ENCODE results near the gene ASTN2. TPM values are rescaled to one million over a fixed set of nuclear protein-coding genes. Genes with fewer than 3 reads are reported as not detected.

Gene ASTN2
- total and polyA plus RNA-seq, 12 donors, result 1.9 to 11.1 (median 4.0) TPM

- H3K9me3 ChIP-seq, result no peaks in the 10 kb centered on the region
Observed at GRCh38 chr9:116733010-116733641, 681.7 kb downstream of the ASTN2 start.

GRCh38 chr9:116726602-116727001 is 688.3 kb downstream of the ASTN2 start:
- peaks cover 0 to 5% (median 0%) of the 10 kb centered on the region in 7 donors for H3K27me3 ChIP-seq
- H3K4me1 ChIP-seq, result no peaks in the 10 kb centered on the region
- ATAC-seq (no peak), DNase-seq (no peak)
- no peaks in the 10 kb centered on the region for H3K9me3 ChIP-seq
- no peak for TF ChIP-seq CTCF (IDR thresholded peaks at IDR 0.05)
- H3K27ac ChIP-seq, result no peak overlapping the region
- intact Hi-C loops (cut with DNase I), result no loop called here
- no peak overlapping the region for H3K4me3 ChIP-seq
- H3K36me3 ChIP-seq, result no peaks in the 10 kb centered on the region

More at GRCh38 chr9:116733010-116733641, 681.7 kb downstream of the ASTN2 start:
- intact Hi-C loops (cut with DNase I), result loop anchor here in 2 of 10 donors (10.0 kb wide), 2 partner anchors 122 to 682 kb away; partner anchors contain the start of gene ASTN2 (in 1 of the 2)
- H3K27me3 ChIP-seq, result peaks cover 0 to 7% (median 0%) of the 10 kb centered on the region in 7 donors
- H3K4me1 ChIP-seq, result peaks cover 0 to 8% (median 0%) of the 10 kb centered on the region in 9 donors
- no peak overlapping the region for H3K4me3 ChIP-seq
- TF ChIP-seq CTCF (IDR thresholded peaks at IDR 0.05), result no peak
- no peak overlapping the region for H3K27ac ChIP-seq
- DNase-seq (no peak), ATAC-seq (no peak)
- H3K36me3 ChIP-seq, result no peaks in the 10 kb centered on the region
- WGBS, 2 donors, result 68 to 70% methylated on average over 9 of the region's 9 CpGs

GRCh38 chr9:116724123-116724522 is 690.7 kb downstream of the ASTN2 start:
- TF ChIP-seq CTCF (IDR thresholded peaks at IDR 0.05), result no peak
- 52 to 59% methylated on average over 3 of the region's 3 CpGs for WGBS, 2 donors
- Histone ChIP-seq H3K27ac (no peak overlapping the region), H3K9me3 (no peaks in the 10 kb centered on the region), H3K36me3 (no peaks in the 10 kb centered on the region), H3K4me3 (no peak overlapping the region), H3K4me1 (no peaks in the 10 kb centered on the region), H3K27me3 (peaks cover 0 to 5% (median 0%) of the 10 kb centered on the region in 7 donors)
- ATAC-seq (no peak), DNase-seq (no peak)
- intact Hi-C loops (cut with DNase I), result no loop called here

- 65 to 94% methylated on average over 2 of the region's 2 CpGs for WGBS, 2 donors
- intact Hi-C loops (cut with DNase I), result no loop called here
- ATAC-seq, result no peak
Observed at GRCh38 chr9:116721944-116722343, 692.9 kb downstream of the ASTN2 start.

More at GRCh38 chr9:116721944-116722343, 692.9 kb downstream of the ASTN2 start:
- no peak for DNase-seq
- Histone ChIP-seq H3K27ac (no peak overlapping the region), H3K4me3 (no peak overlapping the region), H3K27me3 (peaks cover 0 to 5% (median 0%) of the 10 kb centered on the region in 7 donors), H3K9me3 (no peaks in the 10 kb centered on the region), H3K36me3 (no peaks in the 10 kb centered on the region), H3K4me1 (peaks cover 0 to 10% (median 0%) of the 10 kb centered on the region in 9 donors)
- TF ChIP-seq CTCF (IDR thresholded peaks at IDR 0.05), result no peak
